HG02943 (cell line): ENCODE data around the gene ADGRD2.

Experiments used
- ATAC-seq: cut with Tn5 transposase; IDR thresholded peaks from one replicate; pipeline ENCODE4 v1.9.1; 2021; ENCODE audit warnings: mild to moderate bottlenecking, low read depth, moderate library complexity; ENCODE audit not compliant: unreplicated experiment

ADGRD2 gene

DNA sequence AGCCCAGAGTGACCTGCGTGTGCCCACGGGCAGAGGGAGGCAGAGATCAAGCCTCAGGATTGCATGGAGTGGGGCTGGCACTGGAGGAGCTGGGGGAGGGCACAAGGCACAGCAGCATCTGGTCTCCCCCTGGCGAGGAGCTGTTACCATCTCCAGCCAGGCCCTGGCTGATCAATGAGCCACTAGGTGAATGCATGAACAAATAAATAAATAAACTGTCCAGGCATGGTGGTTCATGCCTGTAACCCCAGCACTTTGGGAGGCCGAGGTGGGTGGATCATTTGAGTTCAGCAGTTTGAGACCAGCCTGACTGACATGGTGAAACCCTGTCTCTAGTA, 20.8 kb upstream of the ADGRD2 start:
- ATAC-seq, result no peak

DNA sequence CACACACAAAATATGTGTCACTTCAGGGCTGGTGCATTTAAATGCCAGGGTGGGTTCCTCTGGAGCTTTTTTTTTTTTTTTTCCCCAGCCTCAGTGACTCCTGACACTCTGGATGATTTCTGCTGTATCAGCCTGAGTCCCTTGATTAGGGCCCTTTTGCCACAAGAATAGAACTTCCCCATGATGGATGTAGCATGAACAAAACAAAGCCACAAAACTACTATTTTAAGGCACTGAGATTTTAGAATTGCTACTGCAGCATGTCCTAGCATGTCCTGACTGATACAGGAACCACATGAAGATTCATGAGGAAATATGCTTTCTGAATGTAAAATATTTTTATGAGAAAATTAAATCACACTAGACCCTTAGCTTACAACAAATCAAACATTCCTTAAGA, 13.9 kb upstream of the ADGRD2 start:
- ATAC-seq, result no peak

DNA sequence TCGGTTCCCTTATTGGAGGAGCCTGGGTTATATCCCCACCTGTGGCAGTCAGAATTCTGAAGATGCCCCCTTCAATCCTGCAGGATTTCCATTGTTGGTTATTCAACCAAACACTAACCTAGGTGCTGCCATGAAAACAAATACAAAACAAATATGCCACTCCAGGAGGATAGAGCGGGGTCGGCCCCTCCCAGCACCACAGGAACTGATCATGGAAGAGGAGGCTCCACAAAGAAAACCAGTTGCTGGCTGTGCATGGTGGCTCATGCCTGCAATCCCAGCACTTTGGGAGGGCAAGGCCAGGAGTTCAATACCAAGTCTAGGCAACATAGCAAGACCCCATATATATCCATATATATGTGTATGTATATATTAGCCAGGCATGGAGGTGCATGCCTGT, 13.2 kb upstream of the ADGRD2 start:
- no peak for ATAC-seq

DNA sequence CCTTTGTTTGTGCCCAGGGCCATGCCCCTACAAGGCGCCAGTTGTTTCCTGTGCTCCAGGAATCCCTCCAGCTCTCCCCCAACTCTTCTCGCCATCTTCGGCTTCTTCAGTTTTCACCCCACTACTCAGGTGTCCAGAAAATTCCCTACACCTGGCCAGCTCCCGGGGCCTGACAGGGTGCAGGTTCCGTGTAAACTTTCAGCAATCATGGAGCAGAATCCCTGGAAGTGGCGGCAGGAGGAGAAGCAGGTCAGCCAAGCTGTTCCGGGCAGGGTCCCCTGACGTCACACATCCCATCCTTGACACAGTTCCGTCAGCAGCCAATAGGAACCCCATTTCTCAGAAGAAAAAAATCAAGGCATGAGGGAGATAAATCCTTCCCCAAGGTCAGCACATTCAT, 12.2 kb upstream of the ADGRD2 start:
- no peak for ATAC-seq

DNA sequence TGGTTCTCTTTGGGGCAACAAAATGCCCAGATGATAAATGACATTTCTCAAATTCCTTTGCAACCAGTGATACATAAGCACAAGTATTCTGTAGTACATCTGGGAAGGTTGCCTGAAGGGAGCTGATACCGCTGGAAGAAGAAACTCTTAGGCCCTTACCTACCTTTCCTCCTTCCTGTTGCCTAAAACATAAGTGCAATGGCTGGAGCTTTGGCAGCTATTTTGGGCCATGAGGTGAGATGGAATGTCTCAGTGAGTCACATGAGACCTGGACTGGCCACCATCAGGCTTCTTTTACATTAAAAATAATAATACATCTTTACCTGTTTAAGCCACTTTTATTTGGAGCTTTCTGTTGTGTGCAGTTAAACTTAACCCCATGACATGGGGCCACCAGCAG, 11.2 kb upstream of the ADGRD2 start:
- ATAC-seq, result no peak

DNA sequence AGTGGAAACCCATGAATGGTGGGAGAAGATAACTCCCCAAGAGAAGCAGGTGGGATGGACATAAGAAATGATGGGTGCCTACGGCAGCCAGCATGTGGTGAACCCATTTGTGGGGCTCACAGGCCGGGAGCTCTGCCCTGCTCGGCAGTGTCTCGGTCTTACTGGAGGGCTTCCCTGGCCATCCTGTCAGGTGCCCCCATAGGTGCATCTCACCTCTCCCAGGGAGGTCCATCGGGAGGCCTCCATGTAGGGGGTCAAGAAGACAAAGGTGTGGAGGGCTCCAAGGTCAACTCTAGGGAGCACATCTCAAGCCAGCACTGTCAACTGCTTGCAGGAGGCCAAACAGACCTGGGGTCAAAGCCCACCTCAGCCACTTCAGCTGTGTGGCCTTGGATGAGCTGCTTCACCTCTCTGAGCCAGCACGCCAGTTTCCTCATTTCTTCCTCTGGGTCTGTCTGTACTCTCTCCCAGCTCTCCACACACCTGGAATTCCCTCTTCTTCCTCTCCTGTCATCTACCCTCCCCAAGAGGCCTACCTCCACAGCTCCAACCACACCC, 10.5 kb upstream of the ADGRD2 start:
- no peak for ATAC-seq

DNA sequence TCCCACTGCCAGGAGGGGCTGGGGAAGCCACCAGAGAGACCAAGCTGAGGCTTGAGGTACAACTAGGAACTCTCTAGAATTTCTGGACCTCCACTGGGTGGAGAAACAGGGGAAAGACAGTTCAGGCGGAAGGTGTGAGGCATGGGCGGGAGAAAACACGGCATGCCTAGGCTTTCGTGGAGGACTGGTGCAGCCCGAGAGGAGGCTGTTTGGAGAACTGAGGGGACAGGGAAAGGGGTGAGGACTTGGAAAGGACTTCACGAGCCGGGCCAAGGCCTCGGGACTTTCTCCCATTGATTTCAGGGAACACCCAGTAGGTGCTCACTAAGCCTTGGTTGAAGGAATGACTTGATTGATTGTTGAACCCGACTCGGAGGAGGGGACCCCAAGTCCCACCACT, 9.5 kb upstream of the ADGRD2 start:
- no peak for ATAC-seq

DNA sequence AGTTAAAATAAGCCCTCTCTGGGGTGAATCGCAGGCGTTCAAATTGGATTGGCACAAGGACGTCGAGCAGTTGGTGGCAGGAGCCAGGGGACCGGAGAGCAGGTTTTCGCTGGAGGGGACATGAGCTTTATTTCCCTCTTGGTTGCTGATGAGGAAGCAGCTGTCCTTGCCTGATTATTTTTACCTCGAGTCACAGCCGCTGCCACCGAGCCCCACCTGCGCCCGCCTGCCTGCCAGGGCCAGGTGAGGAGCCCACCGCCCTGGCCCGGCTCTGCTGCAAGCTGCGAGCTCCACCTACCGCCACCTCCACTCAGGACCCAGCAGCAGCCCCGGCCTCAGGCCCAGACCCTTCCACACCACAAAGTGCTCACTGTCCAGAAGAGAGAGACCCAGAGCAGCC, 9.0 kb upstream of the ADGRD2 start:
- no peak for ATAC-seq

DNA sequence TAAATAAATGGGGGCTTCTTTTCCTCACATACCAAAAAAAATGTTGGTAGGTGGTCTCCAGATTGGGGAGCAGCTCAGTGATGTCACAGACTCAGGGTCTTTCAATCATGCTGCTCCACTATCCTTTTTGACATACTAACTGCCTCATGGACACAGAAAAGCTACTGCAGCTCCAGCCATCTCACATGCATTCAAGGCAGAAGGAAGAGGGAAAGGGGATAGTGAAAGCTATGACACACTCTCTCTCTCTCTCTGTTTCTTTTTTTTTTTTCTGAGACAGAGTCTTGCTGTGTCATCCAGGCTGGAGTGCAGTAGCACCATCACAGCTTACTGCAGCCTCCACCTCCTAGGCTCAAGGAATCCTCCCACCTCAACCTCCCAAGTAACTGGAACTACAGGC, 7.9 kb upstream of the ADGRD2 start:
- ATAC-seq, result no peak

DNA sequence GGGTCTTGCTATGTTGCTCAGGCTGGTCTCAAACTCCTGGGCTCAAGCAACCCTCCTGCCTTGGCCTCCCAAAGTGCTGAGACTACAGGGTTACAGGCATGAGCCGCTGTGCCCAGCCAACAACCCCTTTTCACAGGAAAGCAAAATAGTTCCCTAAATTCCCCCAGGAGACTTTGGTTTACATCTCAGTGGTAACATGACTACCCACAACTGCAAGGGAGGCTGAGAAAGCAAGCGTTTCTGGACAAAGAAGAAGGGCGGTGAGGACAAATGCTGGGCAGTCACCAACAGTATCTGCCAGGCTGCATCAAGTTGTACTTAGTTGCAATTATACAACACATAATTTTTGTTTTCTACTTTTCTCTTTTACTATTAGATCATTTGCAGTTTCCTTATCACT, 7.4 kb upstream of the ADGRD2 start:
- ATAC-seq, result no peak

DNA sequence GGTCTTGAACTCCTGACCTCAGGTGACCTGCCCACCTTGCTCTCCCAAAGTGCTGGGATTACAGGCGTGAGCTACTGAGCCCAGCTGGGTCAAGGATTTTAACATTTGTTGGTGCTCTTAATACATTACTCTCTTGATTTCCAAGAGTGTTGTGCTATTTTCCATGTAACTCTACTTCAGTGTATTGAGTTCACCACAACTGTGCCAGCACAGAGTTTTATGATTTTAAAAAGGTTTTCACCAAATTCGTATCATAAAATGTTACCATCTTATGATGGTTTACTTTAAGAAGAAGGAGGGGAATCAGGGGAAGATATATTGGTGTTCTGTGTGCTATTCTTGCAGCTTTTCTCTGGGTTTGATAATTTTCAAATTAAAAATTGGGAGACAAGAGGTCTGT, 6.6 kb upstream of the ADGRD2 start:
- ATAC-seq, result no peak

DNA sequence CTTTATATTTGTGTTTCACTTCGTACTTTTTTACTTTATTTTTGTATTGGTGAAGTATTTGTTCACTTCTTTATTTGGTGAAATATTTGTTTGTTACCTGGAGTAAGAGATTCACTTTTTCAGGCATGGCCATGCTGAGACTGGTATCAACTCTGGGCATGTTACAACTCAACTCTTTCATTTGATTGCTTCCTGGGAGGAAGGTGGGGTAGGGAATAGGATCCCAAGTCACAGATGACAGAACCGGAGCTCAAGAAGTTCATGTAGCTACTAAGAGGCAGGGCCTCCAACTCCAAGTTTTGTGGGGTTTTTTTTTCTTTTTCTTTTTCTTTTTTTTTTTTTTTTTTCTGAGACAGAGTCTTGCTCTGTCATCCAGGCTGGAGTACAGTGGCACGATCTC, 6.1 kb upstream of the ADGRD2 start:
- ATAC-seq, result no peak

DNA sequence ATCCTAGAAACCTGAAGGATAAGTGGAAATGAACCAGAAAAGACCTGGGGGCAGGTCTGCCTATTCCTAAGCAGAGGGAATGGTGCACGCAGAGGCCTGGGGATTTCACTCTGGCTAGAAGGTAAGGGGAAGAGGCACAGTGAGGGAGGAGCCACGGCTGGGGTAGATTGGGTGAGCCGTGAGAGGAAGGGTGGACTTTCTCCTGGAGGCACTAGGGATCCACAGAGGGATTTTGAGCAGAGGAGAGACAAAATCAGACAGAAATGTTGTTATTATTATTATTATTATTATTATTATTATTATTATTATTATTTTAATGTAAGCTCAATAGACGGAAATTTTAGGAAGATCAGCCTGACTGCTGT, 3.0 kb upstream of the ADGRD2 start:
- ATAC-seq, result no peak

DNA sequence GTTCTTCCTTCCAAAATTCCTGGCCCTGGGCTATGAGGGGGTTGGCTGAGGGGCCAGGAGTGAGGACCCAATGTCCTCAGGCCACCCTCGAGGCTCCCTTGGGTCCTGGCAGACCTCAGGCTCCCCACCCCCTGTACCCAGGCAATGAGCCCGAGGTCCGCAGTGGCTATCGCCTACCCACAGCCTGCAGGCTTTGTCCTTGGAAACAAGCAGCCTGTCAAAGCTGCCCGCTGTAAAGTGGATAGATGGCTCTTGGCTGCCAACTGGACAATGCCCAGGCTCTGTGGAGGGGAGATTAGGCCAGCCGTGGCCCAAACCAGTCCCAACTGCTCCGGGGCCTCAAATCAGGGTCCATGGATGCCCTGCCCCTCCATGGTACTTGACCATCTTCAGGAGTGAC, 2.2 kb upstream of the ADGRD2 start:
- no peak for ATAC-seq

DNA sequence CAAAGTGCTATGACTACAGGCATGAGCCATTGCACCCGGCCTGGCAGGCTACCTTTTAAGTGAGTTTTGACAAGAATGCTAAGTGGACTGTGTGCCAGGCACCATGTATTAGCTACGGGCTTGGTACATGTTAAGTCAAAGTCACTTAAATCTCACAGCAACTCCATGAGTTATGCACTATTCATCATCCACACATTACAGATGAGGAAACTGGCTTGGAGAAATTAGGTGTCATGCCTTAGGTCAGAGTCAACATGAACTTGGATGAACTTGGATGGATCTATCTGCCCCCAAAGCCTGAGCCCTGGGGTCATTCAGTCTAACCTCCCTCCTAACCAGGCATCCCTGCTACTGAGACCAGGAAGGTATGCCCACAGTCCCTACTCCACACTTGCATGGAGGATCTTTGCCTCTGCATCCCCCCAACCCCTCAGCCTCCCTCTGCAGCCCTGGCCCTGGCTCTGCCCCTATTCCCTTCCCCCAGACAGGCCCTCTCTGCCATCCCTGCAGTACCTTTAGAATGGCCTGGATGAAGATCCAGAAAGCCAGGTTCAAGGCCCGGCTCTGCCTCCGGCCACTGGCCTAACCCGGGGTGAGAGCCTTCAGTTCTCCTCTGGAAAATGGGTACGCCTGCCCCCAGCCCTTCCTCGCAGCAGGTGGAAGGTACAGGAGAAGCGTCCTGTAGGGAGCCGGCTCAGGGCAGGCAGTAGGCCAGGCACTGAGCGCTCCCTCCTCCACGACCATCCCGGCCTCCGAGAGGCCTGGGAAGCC, 685 bp upstream of the ADGRD2 start:
- ATAC-seq, result no peak

DNA sequence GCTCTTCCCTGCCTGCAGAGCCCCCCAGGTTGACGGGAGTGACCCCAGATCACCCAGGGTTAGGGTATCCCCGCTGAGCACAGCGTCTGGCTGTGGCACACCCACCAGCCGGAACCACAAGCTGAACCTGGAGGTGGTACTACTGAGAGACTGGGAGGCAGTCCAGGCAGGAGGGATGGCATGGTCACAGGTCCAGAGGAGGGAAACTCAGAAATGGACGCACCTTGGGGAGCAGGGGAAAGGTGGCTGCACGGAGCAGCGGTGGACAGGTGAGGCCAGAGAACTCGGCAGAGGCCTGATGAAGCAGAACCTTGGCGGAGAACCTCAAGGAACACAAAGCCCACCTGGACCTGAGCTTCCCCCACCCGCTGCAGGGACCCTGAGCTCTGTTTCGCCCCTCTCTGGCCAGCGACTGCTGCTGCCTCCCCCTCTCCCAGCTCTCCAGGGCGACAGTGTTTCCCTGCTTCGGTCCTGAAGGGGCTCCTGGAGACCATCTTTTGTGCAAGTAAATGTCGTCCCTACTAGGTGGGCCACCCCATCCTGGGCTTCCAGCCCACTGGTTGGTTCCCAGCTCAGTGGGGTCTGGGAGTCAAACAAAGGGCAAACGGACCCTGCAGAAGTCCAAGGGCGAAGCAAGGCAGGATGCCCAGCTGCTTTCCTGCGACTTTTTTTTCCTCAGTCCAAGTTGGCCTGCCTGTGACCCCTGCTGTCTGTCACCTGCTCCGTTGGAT, 845 bp downstream of the ADGRD2 start:
- no peak for ATAC-seq

DNA sequence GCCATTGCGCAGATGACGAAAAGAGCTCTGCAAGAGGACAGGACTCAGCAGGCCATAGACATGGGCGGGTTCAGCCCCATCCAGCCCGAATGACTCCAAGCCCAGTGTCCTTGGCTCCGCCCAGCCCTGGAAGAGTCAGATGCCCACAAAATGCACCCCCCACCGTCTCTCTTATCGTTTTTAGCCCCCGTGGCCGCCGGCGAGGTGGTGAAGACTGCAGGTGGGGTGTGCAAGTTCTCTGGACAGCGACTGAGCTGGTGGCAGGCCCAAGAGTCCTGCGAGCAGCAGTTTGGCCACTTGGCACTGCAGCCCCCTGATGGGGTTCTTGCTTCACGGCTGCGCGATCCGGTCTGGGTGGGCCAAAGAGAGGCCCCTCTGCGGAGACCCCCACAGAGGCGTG, 2.1 kb downstream of the ADGRD2 start:
- no peak for ATAC-seq

DNA sequence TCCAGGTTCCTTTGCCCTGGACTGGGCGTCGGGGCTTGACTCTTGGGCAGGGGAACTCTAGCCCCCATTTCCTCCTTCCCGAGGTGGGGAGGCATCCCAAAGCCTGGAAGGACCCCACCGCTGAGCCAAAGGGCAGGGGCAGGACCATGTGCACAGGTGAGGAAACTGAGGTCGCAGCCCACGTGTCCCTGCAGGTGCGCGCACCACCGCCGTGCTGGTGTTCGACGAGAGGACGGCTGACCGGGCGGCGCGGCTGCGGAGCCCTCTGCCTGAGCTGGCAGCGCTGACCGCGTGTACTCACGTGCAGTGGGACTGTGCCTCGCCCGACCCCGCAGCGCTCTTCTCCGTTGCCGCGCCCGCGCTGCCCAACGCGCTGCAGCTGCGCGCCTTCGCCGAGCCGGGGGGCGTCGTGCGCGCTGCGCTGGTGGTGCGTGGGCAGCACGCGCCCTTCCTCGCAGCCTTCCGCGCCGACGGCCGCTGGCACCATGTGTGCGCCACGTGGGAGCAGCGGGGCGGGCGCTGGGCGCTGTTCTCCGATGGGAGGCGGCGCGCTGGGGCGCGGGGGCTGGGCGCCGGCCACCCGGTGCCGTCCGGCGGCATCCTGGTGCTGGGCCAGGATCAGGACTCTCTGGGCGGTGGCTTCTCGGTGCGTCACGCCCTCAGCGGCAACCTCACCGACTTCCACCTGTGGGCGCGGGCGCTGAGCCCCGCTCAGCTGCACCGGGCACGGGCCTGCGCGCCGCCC, 2.8 kb downstream of the ADGRD2 start:
- no peak for ATAC-seq

DNA sequence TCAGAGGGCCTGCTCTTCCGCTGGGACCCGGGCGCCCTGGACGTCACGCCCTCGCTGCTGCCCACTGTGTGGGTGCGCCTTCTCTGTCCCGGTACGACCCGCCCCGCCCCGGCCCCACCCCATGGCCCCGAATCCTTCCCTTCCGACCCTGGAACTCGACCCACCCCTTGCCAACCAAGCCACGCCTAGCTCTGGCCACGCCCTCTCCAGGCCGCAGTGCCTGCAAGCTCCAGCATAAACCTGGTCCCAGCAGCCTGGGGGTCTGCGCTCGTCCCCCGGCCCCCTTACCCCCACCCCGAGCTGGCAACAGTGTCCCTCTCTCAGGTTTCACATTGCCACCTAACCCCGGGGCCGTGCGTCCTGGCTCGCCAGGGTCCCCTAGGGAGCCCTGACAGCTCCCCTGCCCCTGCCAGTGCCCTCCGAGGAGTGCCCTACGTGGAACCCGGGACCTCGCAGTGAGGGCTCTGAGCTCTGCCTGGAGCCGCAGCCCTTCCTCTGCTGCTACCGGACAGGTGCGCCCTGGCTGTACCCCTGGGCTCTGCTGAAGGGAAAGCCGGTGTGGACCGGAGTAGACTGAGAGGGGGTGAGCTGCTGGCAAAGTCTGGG, 3.4 kb downstream of the ADGRD2 start:
- no peak for ATAC-seq

DNA sequence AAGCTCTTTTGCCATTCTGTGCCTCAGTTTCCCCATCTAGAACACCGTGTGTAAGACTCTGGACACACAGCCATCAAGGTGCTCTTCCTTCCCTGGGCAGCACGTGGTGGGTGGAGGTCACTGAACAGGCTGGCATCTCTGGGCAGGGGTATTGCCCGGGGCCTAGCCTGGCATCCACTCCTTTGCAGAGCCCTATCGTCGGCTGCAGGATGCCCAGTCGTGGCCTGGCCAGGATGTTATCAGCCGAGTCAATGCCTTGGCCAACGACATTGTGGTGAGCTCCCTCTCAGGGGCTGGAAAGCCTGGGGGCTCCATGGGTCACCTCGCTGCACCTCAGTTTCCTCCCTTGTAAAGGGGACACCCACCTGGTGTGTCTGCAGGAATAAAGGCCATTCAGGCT, 4.0 kb downstream of the ADGRD2 start:
- ATAC-seq, result no peak

DNA sequence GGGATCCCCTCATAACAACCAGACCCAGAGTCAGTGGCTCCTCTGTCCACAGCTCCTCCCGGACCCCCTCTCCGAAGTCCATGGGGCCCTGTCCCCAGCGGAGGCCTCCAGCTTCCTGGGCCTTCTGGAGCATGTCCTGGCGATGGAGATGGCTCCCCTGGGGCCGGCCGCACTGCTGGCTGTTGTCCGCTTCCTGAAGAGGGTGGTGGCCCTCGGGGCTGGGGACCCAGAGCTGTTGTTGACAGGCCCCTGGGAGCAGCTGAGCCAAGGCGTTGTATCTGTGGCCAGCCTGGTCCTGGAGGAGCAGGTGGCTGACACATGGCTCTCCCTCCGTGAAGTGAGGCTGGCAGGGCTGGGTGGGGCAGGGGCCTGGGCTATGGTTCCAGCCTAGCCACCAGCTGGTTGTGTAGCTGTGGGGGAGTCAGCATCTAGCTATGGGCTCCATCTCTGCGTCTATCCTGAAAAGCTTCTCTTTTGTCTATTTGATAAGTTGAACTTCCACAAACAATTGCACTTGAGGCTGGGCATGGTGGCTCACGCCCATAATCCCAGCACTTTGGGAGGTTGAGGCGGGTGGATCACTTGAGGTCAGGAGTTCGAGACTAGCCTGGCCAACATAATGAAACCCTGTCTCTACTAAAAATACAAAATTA, 4.7 kb downstream of the ADGRD2 start:
- ATAC-seq, result no peak
